Subcutaneous adipose tissue (tissue), 4 donors: ENCODE results near the gene MYO10. TPM values are rescaled to one million over a fixed set of nuclear protein-coding genes. Genes with fewer than 3 reads are reported as not detected.

Experiments used
- CTCF ChIP-seq: fragments of 450-650 bp; IDR thresholded peaks from one replicate; pipeline ENCODE4 v1.5.1; 2016; ENCODE audit warnings: low read depth, mild to moderate bottlenecking, control low read depth, antibody characterized with exemption, moderate library complexity
- total RNA-seq, 4 donors: library from RNA; depleted of rRNA; stranded (reverse); fragments of >200 nt; gene quantifications; one replicate each; pipeline ENCODE4 v1.1.0, GENCODE V29; 2016

MYO10 gene
- total RNA-seq, 4 donors from 2014 or later = 7.0 to 33.0 (median 9.3) TPM

DNA sequence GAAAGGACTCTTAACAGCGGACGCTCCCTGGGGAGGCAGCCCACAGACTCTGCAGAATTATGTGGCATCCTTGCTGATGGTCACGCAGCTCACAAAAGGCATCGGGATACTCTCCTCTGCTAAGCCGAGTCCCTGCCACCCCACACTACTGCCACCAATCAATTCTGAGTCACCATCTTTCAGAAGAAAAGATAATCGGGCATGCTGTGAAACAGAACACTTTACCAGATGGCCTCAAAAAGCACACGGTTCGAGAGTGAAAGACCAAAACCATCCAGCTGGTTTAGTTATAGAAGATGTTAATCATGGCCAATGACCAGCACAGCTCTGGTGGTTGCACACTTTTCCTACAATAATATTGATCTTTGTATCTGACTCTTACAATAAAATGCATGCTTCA is 136.3 kb downstream of the MYO10 start:
- TF ChIP-seq CTCF = no peak

DNA sequence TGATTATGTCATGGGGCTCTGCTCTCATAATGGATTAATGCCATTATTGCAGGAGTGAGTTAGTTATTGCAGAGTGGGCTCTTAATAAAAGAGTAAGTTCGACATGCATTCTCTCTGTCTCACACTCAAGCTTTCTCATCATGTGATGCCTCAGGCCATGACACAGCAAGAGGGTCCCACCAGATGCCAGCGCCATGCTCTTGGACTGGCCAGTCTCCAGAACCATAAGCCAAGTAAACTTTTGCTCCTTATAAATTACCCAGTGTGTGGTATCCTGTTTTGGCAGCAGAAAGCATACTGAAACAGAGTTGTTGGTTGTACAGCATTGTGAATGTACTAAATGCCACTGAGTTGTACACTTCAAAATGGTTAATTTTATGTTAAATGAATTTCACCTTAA is 138.1 kb downstream of the MYO10 start:
- TF ChIP-seq CTCF = no peak

- no peak for TF ChIP-seq CTCF
These were observed 141.7 kb downstream of the MYO10 start for GRCh38 chr5:16794269-16794913.

DNA sequence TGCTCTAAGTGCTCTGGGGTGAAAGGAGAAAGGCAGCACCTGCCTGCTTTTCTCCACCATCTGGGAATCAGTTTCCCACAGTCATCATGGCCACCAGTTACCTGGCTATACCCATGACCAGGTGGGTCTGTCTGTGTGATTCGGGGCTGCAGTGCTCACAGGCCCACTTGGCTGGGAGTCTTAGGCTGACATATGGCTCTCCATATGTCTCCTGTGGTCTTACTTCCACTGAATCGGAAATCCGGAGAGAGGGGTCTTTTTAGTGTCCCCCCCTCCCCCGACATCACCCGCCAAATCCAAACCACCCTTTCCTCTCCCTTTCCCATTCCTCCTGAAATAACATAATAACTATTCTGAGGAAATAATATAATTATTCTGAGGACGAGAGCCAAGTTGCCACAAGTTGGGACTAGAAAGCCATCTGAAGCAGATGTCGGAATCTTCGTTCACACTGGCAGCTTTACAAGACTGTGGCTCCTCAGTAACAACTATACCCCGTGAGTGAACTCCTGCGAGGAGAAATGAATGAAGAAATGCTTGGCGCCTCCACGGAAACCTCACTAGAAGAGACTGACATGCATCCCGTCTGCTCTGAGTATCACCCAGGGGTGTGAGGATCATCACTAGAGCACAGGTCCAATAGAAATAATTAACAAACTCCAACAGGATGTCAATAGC is 143.4 kb downstream of the MYO10 start:
- no peak for TF ChIP-seq CTCF

GRCh38 chr5:16791904-16792597 is 144.0 kb downstream of the MYO10 start:
- no peak for TF ChIP-seq CTCF

DNA sequence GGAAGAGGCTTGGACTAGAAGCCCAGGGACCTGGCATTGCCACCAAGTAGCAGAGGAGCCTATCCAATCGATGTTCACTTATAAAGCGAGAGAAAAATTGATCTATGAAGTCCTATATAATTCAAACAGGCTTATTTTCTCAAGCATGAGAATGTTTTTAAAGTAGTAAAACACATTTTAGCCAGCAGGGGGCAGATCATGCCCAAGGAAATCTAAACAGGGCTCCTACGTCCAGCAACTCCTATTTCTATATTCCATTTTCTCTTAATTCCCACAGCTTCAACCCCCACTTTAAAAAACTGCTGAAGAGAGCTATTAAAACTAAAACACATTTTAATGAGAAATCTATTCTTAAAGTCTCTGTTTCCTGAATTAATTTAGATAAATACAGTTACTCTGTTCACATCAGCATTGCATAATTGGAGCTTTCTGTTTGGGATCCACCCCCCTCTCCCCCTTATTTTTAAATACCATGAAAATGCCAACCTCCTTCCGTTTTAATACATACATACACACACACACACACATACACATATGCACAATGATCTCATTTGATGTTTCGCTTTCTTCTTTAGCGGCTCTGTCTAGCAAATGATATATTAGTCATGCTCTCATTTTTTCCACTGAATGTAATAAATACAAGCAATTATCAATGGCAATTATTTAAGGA is 144.9 kb downstream of the MYO10 start:
- TF ChIP-seq CTCF = no peak

GRCh38 chr5:16788957-16789356 is 147.1 kb downstream of the MYO10 start:
- no peak for TF ChIP-seq CTCF
